ENCODE results near the gene AFM. TPM values are rescaled to one million over a fixed set of nuclear protein-coding genes. Genes with fewer than 3 reads are reported as not detected.

Gene AFM
- total RNA-seq, 1 experiment from 2014 or later, result not detected

DNA sequence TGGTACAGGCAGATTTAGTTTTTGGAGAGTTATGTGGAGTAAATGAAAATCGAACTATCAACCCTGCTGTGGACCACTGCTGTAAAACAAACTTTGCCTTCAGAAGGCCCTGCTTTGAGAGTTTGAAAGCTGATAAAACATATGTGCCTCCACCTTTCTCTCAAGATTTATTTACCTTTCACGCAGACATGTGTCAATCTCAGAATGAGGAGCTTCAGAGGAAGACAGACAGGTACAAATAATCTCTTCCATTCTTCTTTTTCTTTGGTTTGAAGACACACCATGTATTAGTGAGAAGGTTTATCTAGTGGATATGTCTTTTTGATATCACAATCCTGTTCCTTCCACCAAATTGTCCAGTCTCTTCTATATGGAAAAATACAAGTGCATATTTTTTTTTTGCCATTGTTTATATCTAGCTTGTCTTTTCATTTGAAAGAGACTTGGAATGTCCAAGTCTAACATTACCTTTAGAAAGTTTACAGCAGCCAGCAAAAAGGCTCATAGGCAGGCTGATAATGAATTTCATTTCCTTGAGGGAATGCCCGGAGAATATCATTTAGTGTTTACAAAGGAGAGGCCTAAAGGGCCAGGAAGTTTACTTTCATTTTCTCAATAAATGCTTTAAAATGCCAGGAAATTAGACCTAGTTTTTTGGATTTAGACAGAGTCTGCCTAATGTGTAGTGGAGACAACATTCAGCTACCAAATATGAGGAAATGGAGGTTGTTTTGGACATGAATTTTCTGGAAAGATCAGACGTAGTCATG lies 18.6 kb downstream of the AFM start:
- peak overlapping the region; percentile 72 for H2AFZ ChIP-seq
- no peaks in the 10 kb centered on the region for H3K9me3 ChIP-seq (ENCODE audit: insufficient read depth, low read depth)
- H3K27me3 ChIP-seq (ENCODE audit: insufficient read depth, low read depth), result no peaks in the 10 kb centered on the region
- no peak for DNase-seq
- ChIA-PET CTCF (no interaction called here), POLR2A (ENCODE audit: unreplicated experiment) (no interaction called here)
- 0 out of 2 replicates have a peak overlapping the region, but pooled peaks have one; percentile 34 for H3K4me3 ChIP-seq
- H3K36me3 ChIP-seq (ENCODE audit: low read depth), result no peaks in the 10 kb centered on the region
- TF ChIP-seq EZH2 (IDR thresholded peaks at IDR 0.05; ENCODE audit: low read depth), result no peak
- TF ChIP-seq, protein P1, sequence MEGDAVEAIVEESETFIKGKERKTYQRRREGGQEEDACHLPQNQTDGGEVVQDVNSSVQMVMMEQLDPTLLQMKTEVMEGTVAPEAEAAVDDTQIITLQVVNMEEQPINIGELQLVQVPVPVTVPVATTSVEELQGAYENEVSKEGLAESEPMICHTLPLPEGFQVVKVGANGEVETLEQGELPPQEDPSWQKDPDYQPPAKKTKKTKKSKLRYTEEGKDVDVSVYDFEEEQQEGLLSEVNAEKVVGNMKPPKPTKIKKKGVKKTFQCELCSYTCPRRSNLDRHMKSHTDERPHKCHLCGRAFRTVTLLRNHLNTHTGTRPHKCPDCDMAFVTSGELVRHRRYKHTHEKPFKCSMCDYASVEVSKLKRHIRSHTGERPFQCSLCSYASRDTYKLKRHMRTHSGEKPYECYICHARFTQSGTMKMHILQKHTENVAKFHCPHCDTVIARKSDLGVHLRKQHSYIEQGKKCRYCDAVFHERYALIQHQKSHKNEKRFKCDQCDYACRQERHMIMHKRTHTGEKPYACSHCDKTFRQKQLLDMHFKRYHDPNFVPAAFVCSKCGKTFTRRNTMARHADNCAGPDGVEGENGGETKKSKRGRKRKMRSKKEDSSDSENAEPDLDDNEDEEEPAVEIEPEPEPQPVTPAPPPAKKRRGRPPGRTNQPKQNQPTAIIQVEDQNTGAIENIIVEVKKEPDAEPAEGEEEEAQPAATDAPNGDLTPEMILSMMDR (conservative IDR thresholded peaks at IDR 0.05), result no peak
- no peaks in the 10 kb centered on the region for H3K79me2 ChIP-seq (ENCODE audit: low read depth)
- no peaks in the 10 kb centered on the region for H3K4me1 ChIP-seq (replicated peaks; ENCODE audit: insufficient read depth)
- intact Hi-C loops (cut with micrococcal nuclease; ENCODE audit: unreplicated experiment), result no loop called here
- no peaks in the 10 kb centered on the region for H3F3A ChIP-seq (ENCODE audit: insufficient read depth, low read depth)
- H3K27ac ChIP-seq, result no peak overlapping the region
- no TSS peak for BruUV-seq (replicated peaks)
- H3K9me2 ChIP-seq (ENCODE audit: insufficient read depth), result no peaks in the 10 kb centered on the region
- H4K20me1 ChIP-seq (ENCODE audit: insufficient read depth), result no peaks in the 10 kb centered on the region
- peak overlapping the region; percentile 44 for H3K4me2 ChIP-seq

DNA sequence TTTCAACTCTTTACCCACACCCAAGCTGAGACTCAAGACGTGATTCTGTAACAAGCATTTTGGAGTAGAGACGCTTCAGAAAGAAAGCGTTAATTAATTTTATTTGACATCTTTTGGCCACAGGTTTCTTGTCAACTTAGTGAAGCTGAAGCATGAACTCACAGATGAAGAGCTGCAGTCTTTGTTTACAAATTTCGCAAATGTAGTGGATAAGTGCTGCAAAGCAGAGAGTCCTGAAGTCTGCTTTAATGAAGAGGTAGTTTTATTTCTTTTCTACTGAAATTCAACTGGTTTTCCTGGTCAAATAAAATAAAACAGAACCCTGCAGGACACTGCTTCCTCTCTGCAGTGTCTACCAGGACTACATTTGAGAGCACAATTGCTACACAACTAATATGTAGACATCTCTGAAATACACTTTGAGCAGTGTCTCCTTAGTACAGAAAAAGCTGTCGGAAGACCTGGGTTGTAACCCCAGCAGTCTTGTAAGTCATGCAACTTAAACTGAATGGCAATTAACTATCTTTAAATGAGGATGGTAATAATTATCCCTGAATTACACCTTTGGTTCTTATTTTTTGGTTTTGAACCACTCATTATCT lies 20.2 kb downstream of the AFM start:
- Histone ChIP-seq H3F3A (ENCODE audit: insufficient read depth, low read depth) (no peaks in the 10 kb centered on the region), H3K27me3 (ENCODE audit: insufficient read depth, low read depth) (no peaks in the 10 kb centered on the region), H3K4me3 (no peak overlapping the region), H3K9me3 (ENCODE audit: insufficient read depth, low read depth) (no peaks in the 10 kb centered on the region), H2AFZ (no peak overlapping the region), H3K9me2 (ENCODE audit: insufficient read depth) (no peaks in the 10 kb centered on the region), H3K4me2 (no peak overlapping the region), H3K27ac (no peak overlapping the region), H3K36me3 (ENCODE audit: low read depth) (no peaks in the 10 kb centered on the region), H3K79me2 (ENCODE audit: low read depth) (no peaks in the 10 kb centered on the region), H4K20me1 (ENCODE audit: insufficient read depth) (no peaks in the 10 kb centered on the region), H3K4me1 (replicated peaks; ENCODE audit: insufficient read depth) (no peaks in the 10 kb centered on the region)
- DNase-seq, result no peak
- intact Hi-C loops (cut with micrococcal nuclease; ENCODE audit: unreplicated experiment), result no loop called here
- ChIA-PET CTCF (no interaction called here), POLR2A (ENCODE audit: unreplicated experiment) (interaction anchor here (0.6 kb wide), 1 partner anchor 362 kb away, joined by 7 read pairs; no protein-coding TSS in a partner anchor)
- no TSS peak for BruUV-seq (replicated peaks)
- no peak for TF ChIP-seq EZH2 (IDR thresholded peaks at IDR 0.05; ENCODE audit: low read depth)
- TF ChIP-seq, protein P1 (conservative IDR thresholded peaks at IDR 0.05), result no peak

DNA sequence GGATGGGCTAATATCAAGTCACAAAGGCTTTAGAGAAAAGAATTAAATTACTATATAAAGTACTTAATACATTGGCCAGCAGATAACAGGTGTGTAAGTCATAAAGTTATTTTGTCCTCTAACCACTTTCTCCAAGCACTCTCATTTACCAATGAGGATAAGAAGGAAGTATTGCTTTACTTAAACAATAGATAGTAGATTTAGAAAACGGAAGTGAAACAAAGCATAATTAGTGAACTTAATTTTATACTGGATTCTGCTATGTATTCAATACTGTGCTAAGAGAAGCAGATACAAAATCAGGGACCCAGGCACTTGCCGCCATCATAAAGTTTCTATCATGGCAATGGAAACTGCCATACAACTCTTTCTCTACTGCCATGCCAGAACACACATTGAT lies 24.0 kb downstream of the AFM start:
- Histone ChIP-seq H3K79me2 (ENCODE audit: low read depth) (no peaks in the 10 kb centered on the region), H3K9me2 (ENCODE audit: insufficient read depth) (no peaks in the 10 kb centered on the region), H4K20me1 (ENCODE audit: insufficient read depth) (no peaks in the 10 kb centered on the region), H3K4me1 (replicated peaks; ENCODE audit: insufficient read depth) (no peaks in the 10 kb centered on the region), H3K4me3 (no peak overlapping the region), H3K4me2 (no peak overlapping the region), H2AFZ (no peak overlapping the region), H3F3A (ENCODE audit: insufficient read depth, low read depth) (no peaks in the 10 kb centered on the region), H3K27me3 (ENCODE audit: insufficient read depth, low read depth) (no peaks in the 10 kb centered on the region), H3K27ac (no peak overlapping the region), H3K36me3 (ENCODE audit: low read depth) (no peaks in the 10 kb centered on the region), H3K9me3 (ENCODE audit: insufficient read depth, low read depth) (no peaks in the 10 kb centered on the region)
- no peak for DNase-seq
- ChIA-PET CTCF (no interaction called here), POLR2A (ENCODE audit: unreplicated experiment) (no interaction called here)
- no peak for TF ChIP-seq EZH2 (IDR thresholded peaks at IDR 0.05; ENCODE audit: low read depth)
- TF ChIP-seq, protein P1 (conservative IDR thresholded peaks at IDR 0.05), result no peak
- intact Hi-C loops (cut with micrococcal nuclease; ENCODE audit: unreplicated experiment), result no loop called here
- BruUV-seq (replicated peaks), result no TSS peak

Measured in PC-9 (cell line).